Ishikawa (cell line): ENCODE data around the gene ITGB1.

Experiments
- EP300 ChIP-seq: IDR thresholded peaks from 2 replicates; pipeline ENCODE4 v1.6.1; 2012; ENCODE audit warnings: borderline replicate concordance
- FOXM1 ChIP-seq: IDR thresholded peaks from 2 replicates; pipeline ENCODE4 v1.6.1; 2012; ENCODE audit warnings: low read depth, borderline replicate concordance
- MAX ChIP-seq: IDR thresholded peaks from 2 replicates; pipeline ENCODE4 v1.6.1; 2012

DNA sequence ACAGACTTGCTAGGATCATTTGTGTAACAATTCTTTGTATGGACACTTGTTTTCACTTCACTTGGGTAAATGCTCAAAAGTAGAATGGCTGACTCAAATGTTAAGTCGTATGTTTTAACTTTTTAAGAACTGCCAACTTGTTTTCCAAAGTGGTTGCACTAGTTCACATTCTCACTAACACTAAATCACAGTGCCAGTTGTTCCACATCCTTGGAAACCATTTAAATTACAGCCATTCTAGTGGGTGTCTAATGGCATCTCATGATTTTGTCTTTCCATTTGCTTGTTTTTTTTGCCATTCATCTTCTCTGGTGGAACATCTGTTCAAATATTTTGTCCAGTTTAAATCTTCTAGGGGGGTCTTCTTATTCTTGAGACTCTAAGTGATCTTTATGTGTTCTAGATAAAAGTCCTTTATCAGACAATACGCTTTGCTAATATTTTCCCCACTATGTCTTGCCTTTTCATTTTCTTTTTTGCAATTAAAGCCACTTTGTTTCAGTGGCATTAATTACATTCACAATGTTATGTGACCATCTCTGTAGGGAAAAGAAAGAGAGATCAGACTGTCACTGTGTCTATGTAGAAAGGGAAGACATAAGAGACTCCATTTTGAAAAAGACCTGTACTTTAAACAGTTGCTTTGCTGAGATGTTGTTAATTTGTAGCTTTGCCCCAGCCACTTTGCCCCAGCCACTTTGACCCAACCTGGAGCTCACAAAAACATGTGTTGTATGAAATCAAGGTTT lies 63.9 kb downstream of the ITGB1 start:
- no peak for TF ChIP-seq EP300
- TF ChIP-seq FOXM1 = no peak
- no peak for TF ChIP-seq MAX
